ENCODE measurements around the gene GFER.

DNA sequence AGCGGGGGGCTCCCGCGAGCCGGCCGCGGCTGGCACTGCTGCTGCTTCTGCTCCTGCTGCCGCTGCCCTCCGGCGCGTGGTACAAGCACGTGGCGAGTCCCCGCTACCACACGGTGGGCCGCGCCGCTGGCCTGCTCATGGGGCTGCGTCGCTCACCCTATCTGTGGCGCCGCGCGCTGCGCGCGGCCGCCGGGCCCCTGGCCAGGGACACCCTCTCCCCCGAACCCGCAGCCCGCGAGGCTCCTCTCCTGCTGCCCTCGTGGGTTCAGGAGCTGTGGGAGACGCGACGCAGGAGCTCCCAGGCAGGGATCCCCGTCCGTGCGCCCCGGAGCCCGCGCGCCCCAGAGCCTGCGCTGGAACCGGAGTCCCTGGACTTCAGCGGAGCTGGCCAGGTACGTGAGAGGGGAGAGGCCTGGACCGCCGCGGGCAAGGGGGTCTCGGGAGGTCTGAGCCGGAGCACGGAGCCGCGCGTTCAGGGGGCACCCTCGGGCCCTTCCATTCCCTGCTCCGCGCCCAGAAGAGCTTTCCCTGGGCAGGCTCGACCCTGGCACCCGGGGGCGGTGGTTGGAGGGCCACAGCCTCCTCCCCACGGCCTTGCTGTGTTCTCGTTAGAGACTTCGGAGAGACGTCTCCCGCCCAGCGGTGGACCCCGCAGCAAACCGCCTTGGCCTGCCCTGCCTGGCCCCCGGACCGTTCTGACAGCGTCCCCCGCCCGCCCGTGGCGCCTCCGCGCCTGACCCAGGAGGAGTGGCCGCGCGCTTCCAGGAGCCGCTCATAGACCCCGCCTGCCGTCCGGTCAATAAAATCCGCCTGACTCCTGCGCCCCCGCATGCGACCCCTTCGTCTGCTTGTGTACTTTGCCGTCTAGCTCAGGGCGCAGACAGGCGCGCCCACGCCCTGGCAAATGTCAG, 36.2 kb downstream of the GFER start:
- TF ChIP-seq, protein P1, sequence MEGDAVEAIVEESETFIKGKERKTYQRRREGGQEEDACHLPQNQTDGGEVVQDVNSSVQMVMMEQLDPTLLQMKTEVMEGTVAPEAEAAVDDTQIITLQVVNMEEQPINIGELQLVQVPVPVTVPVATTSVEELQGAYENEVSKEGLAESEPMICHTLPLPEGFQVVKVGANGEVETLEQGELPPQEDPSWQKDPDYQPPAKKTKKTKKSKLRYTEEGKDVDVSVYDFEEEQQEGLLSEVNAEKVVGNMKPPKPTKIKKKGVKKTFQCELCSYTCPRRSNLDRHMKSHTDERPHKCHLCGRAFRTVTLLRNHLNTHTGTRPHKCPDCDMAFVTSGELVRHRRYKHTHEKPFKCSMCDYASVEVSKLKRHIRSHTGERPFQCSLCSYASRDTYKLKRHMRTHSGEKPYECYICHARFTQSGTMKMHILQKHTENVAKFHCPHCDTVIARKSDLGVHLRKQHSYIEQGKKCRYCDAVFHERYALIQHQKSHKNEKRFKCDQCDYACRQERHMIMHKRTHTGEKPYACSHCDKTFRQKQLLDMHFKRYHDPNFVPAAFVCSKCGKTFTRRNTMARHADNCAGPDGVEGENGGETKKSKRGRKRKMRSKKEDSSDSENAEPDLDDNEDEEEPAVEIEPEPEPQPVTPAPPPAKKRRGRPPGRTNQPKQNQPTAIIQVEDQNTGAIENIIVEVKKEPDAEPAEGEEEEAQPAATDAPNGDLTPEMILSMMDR (IDR thresholded peaks at IDR 0.05) = no peak
- TF ChIP-seq POLR2AphosphoS5 (IDR thresholded peaks at IDR 0.05) (no peak), POLR2A (IDR thresholded peaks at IDR 0.05) (no peak), EP300 (IDR thresholded peaks at IDR 0.05; ENCODE audit: low read depth) (no peak)
